GM18951 (cell line): ENCODE results near the gene ADAMTS18.

Experiments used
- POLR2A ChIP-seq: IDR thresholded peaks from 4 replicates; pipeline ENCODE4 v1.6.1; 2011; ENCODE audit warnings: mild to moderate bottlenecking; ENCODE audit not compliant: insufficient read length, insufficient read depth; ENCODE audit errors: extremely low read depth
- in situ Hi-C: fragments of 300-500 bp; cut with MboI; formaldehyde crosslinking; loops from one replicate; pipeline ENCODE4 v1.12.0; 2022; ENCODE audit warnings: low sequenced_read_pairs, mixed read lengths, inconsistent platforms; ENCODE audit not compliant: unreplicated experiment

ADAMTS18 gene

GRCh38 chr16:77449208-77449607, 14.4 kb upstream of the ADAMTS18 start:
- no peak for TF ChIP-seq POLR2A
- in situ Hi-C loops: no loop called here

DNA sequence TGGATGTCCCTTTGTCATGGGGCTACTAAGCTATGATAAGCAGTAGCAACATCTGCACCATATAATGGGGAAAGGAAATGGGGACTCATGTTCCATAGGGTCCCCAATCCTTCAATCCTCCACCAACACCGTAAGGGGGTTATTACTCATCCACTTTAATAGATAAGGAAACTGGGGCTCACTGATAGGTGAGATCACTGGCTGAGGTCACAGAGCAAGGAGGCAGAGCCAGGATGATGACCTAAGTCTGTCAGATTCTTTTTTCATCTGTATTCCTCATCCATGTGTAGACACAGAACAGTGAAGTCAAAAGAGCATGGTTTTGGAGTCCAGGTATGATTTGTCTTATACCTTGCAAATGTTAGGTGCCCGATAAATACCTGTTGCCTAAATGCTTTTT, 10.5 kb upstream of the ADAMTS18 start:
- TF ChIP-seq POLR2A: no peak
- in situ Hi-C loops: no loop called here

GRCh38 chr16:77444147-77444460, 9.3 kb upstream of the ADAMTS18 start:
- in situ Hi-C loops: no loop called here
- TF ChIP-seq POLR2A: no peak

- in situ Hi-C loops: no loop called here
- TF ChIP-seq POLR2A: no peak
Observed at GRCh38 chr16:77443357-77444146, 8.7 kb upstream of the ADAMTS18 start.

- no peak for TF ChIP-seq POLR2A
- in situ Hi-C loops: no loop called here
Observed at GRCh38 chr16:77442078-77442477, 7.2 kb upstream of the ADAMTS18 start.

DNA sequence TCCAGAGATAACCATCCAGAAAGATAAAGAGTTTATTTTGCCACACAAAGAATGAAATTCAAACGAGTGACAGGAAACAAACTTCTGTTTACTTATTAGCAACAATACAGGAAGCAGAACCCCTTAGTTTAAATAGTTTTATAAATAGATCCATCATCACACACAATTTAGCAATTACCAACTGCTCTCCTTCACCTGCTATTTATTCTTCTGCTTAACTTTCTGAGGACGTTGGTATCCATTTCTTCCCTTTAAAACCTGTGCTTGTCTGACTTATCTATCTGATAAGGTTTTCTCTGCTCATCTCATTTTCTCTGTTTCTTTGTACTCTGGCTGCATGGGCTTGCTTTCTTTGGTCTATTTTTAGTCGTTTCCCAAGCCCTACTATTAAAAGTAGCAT, 4.3 kb upstream of the ADAMTS18 start:
- no peak for TF ChIP-seq POLR2A

DNA sequence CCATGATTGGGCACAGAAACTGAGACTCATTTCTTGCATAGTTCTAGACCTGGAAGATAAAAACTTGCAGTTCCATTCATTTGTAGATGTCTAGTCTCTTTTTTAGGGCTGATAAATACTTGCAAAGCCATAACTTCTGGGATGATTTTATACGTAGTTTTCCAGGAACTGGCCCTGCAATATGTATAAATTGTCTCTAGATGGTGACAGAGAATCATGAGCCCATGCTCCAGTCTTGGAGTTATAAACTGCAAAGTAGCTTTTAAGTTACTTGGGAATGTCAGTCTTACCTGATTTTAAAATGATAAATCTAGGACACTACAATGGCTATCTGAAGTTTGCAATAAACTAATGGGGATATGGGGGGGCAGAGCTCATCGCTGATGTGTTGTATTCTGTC, 3.0 kb upstream of the ADAMTS18 start:
- TF ChIP-seq POLR2A: no peak
- in situ Hi-C loops: no loop called here

More for the DNA sequence above, 4.3 kb upstream of the ADAMTS18 start:
- in situ Hi-C loops: no loop called here

GRCh38 chr16:77435272-77435820, 512 bp upstream of the ADAMTS18 start:
- TF ChIP-seq POLR2A: no peak
- in situ Hi-C loops: no loop called here

DNA sequence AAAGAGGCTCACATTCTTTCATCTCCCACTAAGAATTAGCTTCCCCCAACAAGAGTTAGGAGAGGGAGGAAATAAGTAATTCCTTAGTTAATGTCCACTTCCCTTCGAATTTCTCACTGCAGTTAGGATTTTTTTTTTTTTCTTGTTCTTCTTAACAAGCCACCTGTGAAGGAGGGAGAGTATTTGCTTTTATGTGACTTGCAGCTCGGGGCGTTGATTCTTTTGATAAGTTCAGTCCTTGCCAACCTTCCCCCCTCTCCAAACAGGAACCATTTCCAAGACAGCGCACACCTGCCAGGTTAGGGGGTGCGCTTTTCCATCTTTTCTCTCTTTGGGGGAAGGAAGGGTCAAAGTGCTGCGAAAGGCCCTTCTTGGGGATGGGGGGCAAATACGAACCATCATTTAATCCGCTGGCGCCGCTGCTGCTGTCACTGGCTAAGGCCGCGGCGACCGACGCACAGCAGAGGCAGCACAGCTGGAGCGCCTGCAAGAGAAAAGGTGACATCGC, 758 bp downstream of the ADAMTS18 start:
- in situ Hi-C loops: no loop called here
- TF ChIP-seq POLR2A: no peak

DNA sequence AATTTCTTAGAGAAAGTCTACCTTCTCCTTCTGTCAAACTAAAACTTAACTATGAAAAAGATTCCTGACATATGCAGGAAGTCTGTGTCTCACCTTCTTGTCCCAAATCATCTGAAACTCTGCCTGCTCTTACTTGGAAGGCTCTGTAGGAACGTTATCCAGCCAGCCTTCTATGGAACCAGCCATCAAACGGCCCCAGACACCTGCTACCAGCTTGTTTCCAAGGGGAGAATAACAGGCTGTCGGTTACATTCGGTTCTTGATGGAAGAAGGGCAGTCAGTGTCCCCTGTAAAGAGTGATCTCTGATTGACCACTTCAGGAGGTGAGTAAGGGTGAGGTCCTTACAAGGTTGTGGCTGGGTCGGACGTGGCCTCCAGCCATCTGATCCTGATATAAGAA, 1.7 kb downstream of the ADAMTS18 start:
- no peak for TF ChIP-seq POLR2A
- in situ Hi-C loops: no loop called here

- in situ Hi-C loops: no loop called here
- TF ChIP-seq POLR2A: no peak
Observed at GRCh38 chr16:77432264-77432663, 2.6 kb downstream of the ADAMTS18 start.

DNA sequence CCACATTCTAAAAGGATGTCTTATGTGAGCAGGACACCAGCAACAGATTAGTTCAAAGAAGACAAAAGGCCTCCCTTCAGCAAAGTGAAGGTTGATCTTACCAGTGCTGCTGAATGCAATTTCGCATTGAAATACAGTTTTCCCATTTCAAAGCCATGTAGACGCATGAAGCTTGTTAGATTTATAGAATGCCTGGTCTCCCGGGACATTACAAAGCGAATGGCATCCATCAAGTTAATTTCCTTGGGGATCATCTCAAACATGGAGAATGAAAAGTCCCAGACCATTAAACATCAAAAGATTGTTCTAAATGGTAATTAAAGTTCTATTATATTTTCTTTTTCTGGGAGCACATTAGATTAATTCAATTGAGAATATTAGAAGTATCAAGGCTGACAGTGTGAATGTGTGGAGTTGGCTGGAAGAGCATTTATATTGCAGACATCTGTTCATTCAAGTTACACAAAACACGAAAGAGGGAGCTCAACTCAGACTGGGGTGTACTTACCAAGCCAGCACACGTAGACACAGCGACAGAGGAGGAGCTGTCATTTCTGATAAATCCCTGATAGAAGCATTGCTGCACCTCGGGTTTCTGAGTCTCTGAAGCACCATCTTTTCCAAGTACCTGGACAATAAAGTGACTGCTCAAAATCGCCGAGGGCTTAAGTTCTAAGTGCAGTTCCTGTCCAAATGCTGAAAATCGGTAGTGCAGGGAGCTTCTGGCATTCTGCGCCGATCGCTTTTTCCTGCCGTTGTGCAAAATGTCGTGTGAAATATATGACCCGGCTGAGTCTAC, 3.8 kb downstream of the ADAMTS18 start:
- in situ Hi-C loops: no loop called here
- no peak for TF ChIP-seq POLR2A

DNA sequence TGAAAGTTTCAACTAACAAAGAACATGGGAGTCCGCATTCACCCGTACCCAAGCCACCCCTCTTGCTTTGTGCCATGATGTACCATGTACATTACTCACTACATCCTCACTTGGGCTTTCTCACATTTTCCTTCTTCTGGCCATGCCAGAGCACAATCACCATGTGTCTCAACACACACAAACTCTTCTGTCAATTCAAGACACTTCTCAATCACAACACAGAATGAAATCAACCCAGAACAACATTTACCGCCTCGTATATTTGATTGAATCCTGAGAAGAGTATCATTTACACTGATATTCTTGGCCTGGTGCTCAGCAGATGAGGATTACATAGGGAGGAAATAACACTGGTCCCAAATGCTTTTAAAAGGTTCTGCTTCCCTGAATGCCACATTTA, 4.5 kb downstream of the ADAMTS18 start:
- no peak for TF ChIP-seq POLR2A
- in situ Hi-C loops: no loop called here
